Pulmonary artery endothelial cell (primary cell): ENCODE measurements around the gene CMPK1. TPM values are rescaled to one million over a fixed set of nuclear protein-coding genes. Genes with fewer than 3 reads are reported as not detected.
"Not testable (repeated sequence)": the region's sequence is repeated elsewhere in the genome, so short reads cannot be mapped to it uniquely, and the experiment has no call there.

ENCODE experiments used
- DNase-seq: peaks from one replicate; pipeline ENCODE4 v3.0.0-alpha.2; 2011; ENCODE audit warnings: low read depth, low spot score
- total RNA-seq: library from RNA; depleted of rRNA; stranded (reverse); fragments of >200 nt; gene quantifications from 2 replicates; pipeline ENCODE4 v1.2.3, GENCODE V29; 2014

CMPK1 gene
- 114 and 122 TPM in 2 replicates for total RNA-seq

GRCh38 chr1:47333578-47333921, at the start of gene CMPK1:
Gene CMPK1, plus strand, starts transcription at chr1:47333790. Its CDS starts 156 bp downstream, at chr1:47333946.
- peak; percentile 67 for DNase-seq

- not testable (repeated sequence) for DNase-seq
Observed at GRCh38 chr1:47288116-47288515, 45.5 kb upstream of the CMPK1 start.

- not testable (repeated sequence) for DNase-seq
Observed at GRCh38 chr1:47294863-47295262, 38.7 kb upstream of the CMPK1 start.

GRCh38 chr1:47295579-47295978, 38.0 kb upstream of the CMPK1 start:
- DNase-seq: no peak

- DNase-seq: no peak
Observed at GRCh38 chr1:47298025-47298699, 35.4 kb upstream of the CMPK1 start.

GRCh38 chr1:47302472-47302871, 31.1 kb upstream of the CMPK1 start:
- no peak for DNase-seq

- DNase-seq: no peak
Observed at GRCh38 chr1:47309427-47309826, 24.2 kb upstream of the CMPK1 start.

- DNase-seq: peak; percentile 99
Observed at GRCh38 chr1:47313915-47314664, 19.5 kb upstream of the CMPK1 start, which contains the start of gene STIL. Gene STIL, minus strand, starts transcription at chr1:47314147. Its CDS starts 3,828 bp downstream, at chr1:47310319.

- no peak for DNase-seq
Observed at GRCh38 chr1:47317841-47318240, 15.7 kb upstream of the CMPK1 start.

GRCh38 chr1:47319968-47320367, 13.6 kb upstream of the CMPK1 start:
- not testable (repeated sequence) for DNase-seq

GRCh38 chr1:47323599-47324031, 10.0 kb upstream of the CMPK1 start:
- DNase-seq: no peak

GRCh38 chr1:47324682-47325081, 8.9 kb upstream of the CMPK1 start:
- no peak for DNase-seq

GRCh38 chr1:47325528-47325927, 8.1 kb upstream of the CMPK1 start:
- DNase-seq: no peak

GRCh38 chr1:47326271-47326670, 7.3 kb upstream of the CMPK1 start:
- no peak for DNase-seq

GRCh38 chr1:47328992-47329391, 4.6 kb upstream of the CMPK1 start:
- DNase-seq: no peak

- DNase-seq: no peak
Observed at GRCh38 chr1:47330212-47330611, 3.4 kb upstream of the CMPK1 start.

GRCh38 chr1:47331875-47332274, 1.7 kb upstream of the CMPK1 start:
- DNase-seq: no peak

GRCh38 chr1:47332779-47333577, 612 bp upstream of the CMPK1 start:
- DNase-seq: no peak

GRCh38 chr1:47333922-47334764, 553 bp downstream of the CMPK1 start:
- peak; percentile 41 for DNase-seq

GRCh38 chr1:47334765-47335435, 1.3 kb downstream of the CMPK1 start:
- no peak for DNase-seq

- no peak for DNase-seq
Observed at GRCh38 chr1:47337350-47337749, 3.8 kb downstream of the CMPK1 start.
